Non-pigmented ciliary epithelial cell (primary cell): ENCODE measurements around the gene IL1RN.
"Not testable (repeated sequence)": the region's sequence is repeated elsewhere in the genome, so short reads cannot be mapped to it uniquely, and the experiment has no call there.

Experiments
- DNase-seq: peaks from one replicate; pipeline ENCODE4 v3.0.0-alpha.2; 2010; ENCODE audit warnings: low read depth

Gene IL1RN

DNA sequence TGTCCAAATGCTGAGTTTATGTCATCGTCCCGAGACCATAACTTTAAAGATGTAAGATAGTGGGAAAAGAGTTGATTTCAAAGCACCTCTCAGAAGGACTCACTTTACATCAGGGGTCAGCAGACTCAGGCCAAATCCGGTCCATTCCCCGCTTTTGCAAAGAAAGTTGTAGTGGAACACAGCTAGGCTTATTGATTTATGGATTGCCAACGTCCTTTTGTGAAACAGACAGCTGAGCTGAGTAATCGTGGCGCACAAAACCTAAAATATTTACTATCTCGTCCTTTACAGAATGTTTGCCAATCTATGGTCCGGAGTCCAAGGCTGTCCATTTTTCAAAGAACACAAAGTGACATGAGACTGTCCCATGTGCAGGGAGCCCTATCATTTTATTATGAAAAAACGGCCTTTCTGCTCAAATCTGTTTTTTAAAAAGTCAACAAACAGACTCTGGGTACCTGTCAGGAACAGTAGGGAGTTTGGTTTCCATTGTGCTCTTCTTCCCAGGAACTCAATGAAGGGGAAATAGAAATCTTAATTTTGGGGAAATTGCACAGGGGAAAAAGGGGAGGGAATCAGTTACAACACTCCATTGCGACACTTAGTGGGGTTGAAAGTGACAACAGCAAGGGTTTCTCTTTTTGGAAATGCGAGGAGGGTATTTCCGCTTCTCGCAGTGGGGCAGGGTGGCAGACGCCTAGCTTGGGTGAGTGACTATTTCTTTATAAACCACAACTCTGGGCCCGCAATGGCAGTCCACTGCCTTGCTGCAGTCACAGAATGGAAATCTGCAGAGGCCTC, at the start of gene IL1RN:
TSS of gene IL1RN (plus strand) at position 754 of the 801 bp plus-strand sequence. CDS start at position 781, 27 bp downstream.
- no peak for DNase-seq

DNA sequence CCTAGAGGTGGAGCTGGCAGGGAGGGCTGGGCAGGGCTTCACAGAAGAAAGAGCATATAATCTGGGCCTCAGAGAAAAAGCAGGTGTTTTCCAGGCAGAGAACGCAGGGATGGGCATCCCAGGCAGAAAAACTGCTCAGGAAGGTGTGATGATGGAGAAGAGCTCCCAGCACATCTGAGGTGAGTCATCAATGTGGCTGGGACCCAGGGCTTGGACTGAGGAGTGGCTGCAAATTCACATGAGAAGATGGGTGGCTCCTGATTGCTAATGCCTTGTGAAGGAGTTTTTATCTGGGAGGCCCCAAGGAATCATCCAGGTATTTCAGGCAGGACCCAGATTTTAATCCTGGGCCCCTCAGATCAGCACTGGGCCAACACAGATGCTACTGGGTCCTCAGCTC, 49.5 kb upstream of the IL1RN start:
- DNase-seq, result no peak

DNA sequence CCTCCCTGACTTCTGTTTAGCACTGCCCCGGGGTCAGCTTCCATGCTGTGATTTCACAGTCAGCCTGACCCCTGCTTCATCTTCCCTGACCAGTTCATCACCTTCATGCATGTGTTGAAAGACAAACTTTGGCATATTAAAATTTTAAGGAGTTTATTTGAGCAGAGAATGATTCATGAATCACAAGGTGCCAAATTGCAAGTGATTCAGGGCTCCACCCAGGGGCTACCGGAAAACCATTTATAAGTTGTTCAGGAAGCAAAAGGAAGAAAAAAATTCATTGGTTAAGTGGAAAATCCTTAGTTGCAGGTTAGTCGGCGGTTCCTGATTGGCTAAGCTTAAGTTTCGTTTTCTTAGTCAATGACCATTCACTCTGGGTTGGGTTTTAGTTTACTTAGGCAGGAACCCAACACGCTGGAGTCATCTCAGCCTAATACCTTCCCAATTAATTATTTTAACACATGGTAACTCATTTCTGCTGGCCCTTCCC, 49.0 kb upstream of the IL1RN start:
- no peak for DNase-seq

GRCh38 chr2:113079131-113079530, 48.3 kb upstream of the IL1RN start:
- DNase-seq, result no peak

DNA sequence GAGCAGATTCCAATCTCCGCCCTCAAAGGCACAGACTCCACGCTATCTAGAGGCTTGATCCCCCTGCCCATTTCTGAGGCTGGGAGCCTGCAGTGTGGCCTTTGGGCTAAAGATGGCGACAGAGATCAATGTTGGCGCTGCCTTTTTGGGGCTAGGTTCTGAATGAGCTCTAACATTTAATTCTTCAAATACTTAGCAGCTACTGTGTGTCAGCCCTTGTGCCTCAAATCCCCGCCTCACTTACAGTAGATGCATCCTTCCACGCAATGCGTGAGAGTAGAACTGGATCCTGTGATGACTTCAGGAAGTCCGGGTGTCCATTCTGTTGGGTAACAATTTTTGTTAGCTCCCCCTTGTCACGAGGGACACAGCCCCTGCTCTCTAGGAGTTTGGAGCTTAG, 47.3 kb upstream of the IL1RN start:
- DNase-seq, result no peak

DNA sequence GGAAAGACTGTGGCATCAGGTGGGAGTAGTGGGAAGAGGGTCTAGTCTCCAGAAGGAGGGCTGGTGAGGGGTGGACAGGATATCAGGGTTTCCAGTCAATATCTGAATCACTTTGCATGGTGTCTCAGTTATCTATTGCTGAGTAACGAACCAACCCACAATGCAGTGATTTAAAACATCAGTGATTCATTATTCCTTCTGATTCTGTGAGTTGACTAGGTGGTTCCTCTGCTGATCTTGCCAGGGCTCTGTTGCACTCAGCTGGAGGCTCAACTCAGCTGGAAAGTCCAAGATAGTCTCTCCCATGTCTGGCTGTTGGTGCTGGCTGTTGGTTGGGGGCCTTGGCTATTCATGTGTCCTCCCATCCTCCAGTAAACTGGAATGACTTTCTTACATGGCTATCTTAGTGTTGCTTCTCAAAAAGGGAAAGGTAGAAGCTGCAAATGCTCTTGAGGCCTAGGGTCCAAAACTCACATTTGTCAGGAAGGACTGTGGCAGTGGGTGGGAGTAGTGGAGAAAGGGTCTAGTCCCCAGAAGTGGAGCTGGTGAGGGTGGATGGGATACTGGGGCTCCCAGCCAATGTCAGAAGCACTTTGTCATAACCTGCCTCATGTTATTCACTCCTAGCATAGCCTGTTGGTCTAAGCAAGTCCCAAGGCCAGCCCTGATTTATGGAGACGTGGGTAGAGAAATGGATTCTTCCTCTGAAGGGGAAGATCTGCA, 45.7 kb upstream of the IL1RN start:
- DNase-seq, result no peak

GRCh38 chr2:113083296-113083695, 44.1 kb upstream of the IL1RN start:
- no peak for DNase-seq

GRCh38 chr2:113084249-113085000, 43.0 kb upstream of the IL1RN start:
- no peak for DNase-seq

DNA sequence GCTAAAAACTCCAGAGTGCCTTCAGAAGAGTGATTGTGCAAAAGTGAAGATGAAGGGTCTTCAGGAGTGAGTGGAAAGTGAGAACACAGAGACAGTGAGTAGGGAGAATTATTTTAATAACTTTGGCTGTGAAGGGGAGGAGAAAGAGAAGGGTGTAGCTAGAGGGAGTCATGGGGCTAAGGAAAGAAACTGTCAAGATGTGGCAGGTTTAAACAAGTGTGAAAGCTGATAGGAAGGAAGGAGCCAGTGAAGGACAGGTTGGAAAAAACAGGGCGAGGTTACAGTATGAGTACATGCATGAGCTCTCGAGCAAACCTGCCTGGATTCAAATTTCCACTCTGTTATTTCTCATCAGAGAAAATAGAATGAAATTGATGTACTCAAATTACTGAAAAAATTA, 41.9 kb upstream of the IL1RN start:
- no peak for DNase-seq

DNA sequence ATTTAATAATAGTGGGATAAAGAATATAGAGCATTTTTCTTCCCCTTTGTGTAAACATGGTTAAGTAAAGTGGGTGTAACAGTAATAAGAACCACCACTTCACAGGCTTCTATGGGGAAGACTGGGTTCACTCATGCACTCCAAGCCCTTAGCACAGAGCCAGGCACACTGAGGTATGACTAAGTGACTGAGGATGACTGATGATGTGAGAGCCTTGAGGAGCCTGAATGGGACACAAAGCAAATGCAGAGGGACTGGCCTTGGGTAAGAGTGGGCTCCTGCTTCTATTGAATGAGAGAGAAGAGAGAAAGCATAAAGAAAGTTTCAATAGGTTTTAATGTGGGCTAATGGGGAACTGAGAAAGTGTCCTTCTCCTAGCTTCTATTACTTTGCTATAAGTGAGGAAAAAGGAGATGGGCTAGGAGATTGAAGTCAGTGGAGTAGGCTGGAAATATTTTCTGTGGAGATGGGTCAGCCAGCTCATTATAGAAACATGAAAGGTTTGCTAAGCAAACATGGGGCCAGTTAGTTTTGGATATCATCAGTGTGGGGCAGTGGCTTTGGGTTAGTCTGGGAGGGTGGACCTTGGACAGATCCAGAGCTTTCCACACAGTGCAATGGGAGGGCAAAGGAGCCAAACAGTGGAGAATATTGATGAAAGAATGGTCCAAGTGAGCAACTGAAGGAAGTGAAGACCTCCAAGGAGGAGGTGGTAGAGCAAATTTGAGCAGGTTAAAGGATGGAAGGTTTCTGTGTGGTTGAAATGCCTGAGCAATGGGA, 39.0 kb upstream of the IL1RN start:
- no peak for DNase-seq

DNA sequence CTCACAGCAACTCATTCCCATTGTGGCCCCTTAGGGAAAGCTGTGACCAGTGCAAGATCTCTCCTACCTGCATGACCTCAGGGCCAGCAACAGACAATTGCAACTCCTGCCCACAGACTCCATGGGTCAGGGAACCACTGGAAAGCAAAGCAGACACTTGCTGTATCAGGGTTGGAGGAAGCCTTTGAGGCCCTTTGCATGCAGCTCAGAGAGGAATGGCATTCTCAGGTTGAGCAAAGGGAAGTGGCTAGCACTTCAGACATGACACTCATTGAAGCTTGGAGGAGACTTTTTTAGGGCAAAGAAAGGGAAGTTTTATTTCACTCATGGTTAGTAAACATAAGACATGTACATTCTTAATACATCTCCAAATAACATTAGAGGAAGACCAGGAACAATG, 37.5 kb upstream of the IL1RN start:
- DNase-seq, result no peak

DNA sequence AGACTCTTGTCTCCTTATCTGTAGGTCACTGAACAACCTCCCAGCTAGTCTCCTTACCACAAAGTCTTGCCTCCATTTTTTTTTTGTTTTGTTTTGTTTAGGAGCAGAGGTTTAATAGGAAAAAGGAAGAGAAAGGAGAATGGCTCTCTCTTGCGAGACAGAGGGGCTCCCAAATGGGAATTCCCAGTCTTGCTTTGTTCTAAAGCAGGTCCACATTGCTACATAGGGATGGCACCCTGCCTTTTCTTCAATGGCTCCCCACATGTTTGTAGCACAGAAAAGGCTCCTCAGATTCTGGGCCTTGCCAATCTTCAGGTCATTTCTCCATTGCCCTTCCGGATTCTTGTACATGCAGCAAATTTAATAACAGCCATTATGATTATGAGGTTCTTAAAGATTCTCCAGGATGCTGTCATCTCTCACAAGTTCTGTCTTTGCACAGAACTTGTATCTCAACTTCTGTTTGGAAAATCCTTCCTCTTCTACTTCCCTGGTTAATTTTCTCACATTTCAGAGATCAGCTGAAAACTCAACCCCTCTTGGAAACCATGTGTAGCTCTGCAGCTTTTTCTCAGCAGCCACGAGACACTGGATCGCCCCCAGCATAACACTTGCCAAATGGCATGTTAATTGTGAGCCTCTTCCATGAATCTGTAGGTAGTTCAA, 36.0 kb upstream of the IL1RN start:
- no peak for DNase-seq

DNA sequence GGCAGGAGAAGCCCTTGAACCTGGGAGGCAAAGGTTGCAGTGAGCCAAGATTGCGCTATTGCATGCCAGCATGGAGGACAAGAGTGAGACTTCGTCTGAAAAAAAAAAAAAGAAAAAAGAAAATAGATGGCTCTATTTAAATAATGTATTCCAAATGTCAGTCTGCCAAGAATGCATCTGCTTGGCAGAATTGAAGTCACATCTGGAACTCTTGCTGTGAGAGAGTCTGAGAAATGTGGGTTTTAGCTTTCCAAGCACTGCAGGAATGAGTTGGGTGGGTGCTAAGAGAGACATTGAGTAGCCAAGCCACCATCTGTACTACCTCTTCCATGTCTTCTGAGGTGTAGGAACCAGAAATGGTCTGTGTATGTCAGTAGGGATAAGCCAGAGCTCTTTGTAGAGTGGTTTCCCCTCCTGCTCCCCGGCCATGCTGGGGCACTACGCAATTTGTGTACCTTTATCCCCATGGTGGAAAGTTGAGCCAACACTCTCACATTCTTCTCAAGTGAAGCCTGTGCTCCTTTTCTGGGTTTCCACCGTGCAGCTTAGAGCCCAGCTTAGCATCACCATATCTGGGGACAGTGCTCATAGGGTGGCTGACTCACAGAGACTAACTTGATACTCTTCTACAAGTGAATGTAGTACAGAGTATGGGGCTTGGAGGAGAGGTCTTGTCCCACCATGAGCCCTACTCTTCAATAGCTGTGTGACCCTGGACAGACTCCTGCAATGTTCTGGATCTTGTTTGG, 34.4 kb upstream of the IL1RN start:
- no peak for DNase-seq

DNA sequence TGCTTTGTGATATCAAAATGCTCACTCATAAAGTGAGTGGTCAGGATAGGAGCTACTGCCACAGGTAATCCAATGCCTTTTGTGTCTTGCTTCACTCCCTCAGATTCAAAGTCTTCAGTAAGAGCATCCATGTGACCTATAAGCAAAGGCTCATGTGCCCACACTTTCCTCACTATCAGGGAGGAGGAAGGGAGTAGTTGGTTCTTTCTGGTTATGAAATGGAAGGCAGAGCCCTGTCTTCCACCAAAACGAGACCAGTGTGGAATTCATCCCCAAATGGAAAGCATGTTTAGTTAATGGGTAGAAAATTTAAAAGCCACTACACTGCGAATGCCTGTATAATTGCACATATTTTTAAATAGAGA, 33.8 kb upstream of the IL1RN start:
- no peak for DNase-seq

GRCh38 chr2:113096306-113096705, 31.1 kb upstream of the IL1RN start:
- not testable (repeated sequence) for DNase-seq

- not testable (repeated sequence) for DNase-seq
Measured at GRCh38 chr2:113096842-113097618, 30.4 kb upstream of the IL1RN start.

- DNase-seq, result no peak
Measured at GRCh38 chr2:113098041-113098440, 29.4 kb upstream of the IL1RN start.

DNA sequence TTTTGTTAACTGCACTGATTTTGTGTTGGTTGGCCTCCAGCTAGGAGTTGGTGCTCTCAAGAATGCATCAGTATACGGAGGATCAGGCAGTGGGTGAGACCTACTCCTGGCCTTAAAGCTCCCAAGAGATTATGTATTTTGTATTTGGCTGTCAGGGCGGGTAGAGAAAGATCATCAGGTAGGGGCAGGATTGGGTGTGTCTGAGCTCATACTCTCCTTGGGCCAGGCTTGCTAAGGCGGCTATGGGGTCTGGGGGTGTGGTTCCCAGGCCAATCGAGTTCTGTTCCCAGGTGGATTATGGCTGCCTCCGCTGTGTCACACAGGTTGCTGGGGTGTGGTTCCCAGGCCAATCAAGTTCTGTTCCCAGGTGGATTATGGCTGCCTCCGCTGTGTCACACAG, 28.9 kb upstream of the IL1RN start:
- no peak for DNase-seq

DNA sequence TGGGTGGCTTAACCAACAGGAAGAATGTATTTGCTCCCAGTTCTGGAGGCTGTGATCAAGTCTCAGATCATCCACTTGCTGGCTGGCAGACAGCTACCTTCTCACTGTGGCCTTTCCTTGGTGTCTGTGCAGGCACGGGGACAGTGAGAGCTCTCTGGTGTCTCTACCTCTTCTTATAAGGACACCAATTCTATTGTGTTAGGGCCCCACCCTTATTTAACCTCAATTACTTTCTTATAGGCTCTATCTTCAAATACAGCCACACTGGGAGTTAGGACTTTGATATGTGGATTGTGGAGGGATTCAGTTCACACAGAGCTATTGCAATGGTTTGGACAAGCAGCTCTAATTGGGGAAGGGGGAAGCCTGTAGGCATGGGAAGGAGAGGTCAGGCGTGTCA, 25.3 kb upstream of the IL1RN start:
- no peak for DNase-seq

- no peak for DNase-seq
Measured at GRCh38 chr2:113103277-113103676, 24.1 kb upstream of the IL1RN start.
